H9 (cell line): ENCODE results near the gene ANKS3. TPM values are rescaled to one million over a fixed set of nuclear protein-coding genes. Genes with fewer than 3 reads are reported as not detected.

Experiments
- DNase-seq: peaks from one replicate; pipeline ENCODE4 v3.0.0-alpha.2; 2017
- H2AFZ ChIP-seq: one replicate; pipeline ENCODE4 v1.6.1; 2013; ENCODE audit warnings: mild to moderate bottlenecking, low read length, control low read depth, moderate library complexity
- H2AK5ac ChIP-seq: 2 replicates; pipeline ENCODE4 v1.6.1; 2013; ENCODE audit warnings: low read length, control low read depth, mixed read lengths; ENCODE audit not compliant: insufficient read length
- H2BK120ac ChIP-seq: one replicate; pipeline ENCODE4 v1.6.1; 2013; ENCODE audit warnings: low read depth, mild to moderate bottlenecking, low read length, control low read depth, inconsistent platforms; ENCODE audit not compliant: poor library complexity, severe bottlenecking
- H2BK12ac ChIP-seq: 2 replicates; pipeline ENCODE4 v1.6.1; 2013; ENCODE audit warnings: low read length, control low read depth, mixed read lengths, low read depth; ENCODE audit not compliant: insufficient read length
- H2BK15ac ChIP-seq: 2 replicates; pipeline ENCODE4 v1.6.1; 2013; ENCODE audit warnings: low read depth, low read length, control low read depth
- H2BK20ac ChIP-seq: one replicate; pipeline ENCODE4 v1.6.1; 2013; ENCODE audit warnings: low read depth, mild to moderate bottlenecking, low read length, control low read depth, inconsistent platforms; ENCODE audit not compliant: poor library complexity, severe bottlenecking
- H2BK5ac ChIP-seq: 2 replicates; pipeline ENCODE4 v1.6.1; 2013; ENCODE audit warnings: low read length, control low read depth, mixed read lengths; ENCODE audit not compliant: insufficient read length
- H3K14ac ChIP-seq: 2 replicates; pipeline ENCODE4 v1.6.1; 2013; ENCODE audit warnings: low read length, control low read depth; ENCODE audit not compliant: insufficient read depth
- H3K18ac ChIP-seq: 2 replicates; pipeline ENCODE4 v1.6.1; 2013; ENCODE audit warnings: low read depth, mild to moderate bottlenecking, mixed read lengths, low read length, control low read depth; ENCODE audit not compliant: insufficient read length
- H3K23ac ChIP-seq: 2 replicates; pipeline ENCODE4 v1.6.1; 2013; ENCODE audit warnings: low read length, control low read depth, mixed read lengths, low read depth; ENCODE audit not compliant: insufficient read length
- H3K23me2 ChIP-seq: 2 replicates; pipeline ENCODE4 v1.6.1; 2013; ENCODE audit warnings: low read depth, mild to moderate bottlenecking, mixed read lengths, low read length, control low read depth; ENCODE audit not compliant: insufficient read length, poor library complexity, severe bottlenecking
- H3K27ac ChIP-seq: 2 replicates; pipeline ENCODE4 v1.5.1; 2013; ENCODE audit warnings: low read length, control low read depth, mixed read lengths, low read depth; ENCODE audit not compliant: insufficient read length
- H3K27me3 ChIP-seq: 2 replicates; pipeline ENCODE4 v1.6.1; 2013; ENCODE audit warnings: low read length, control low read depth, inconsistent platforms; ENCODE audit not compliant: insufficient read depth
- H3K4ac ChIP-seq: 2 replicates; pipeline ENCODE4 v1.6.1; 2013; ENCODE audit warnings: low read depth, mild to moderate bottlenecking, control low read depth, inconsistent platforms, low read length, moderate library complexity
- H3K4me1 ChIP-seq: 2 replicates; pipeline ENCODE4 v1.6.1; 2013; ENCODE audit warnings: low read length, control low read depth, inconsistent platforms; ENCODE audit not compliant: insufficient read depth
- H3K4me2 ChIP-seq: 2 replicates; pipeline ENCODE4 v1.6.1; 2013; ENCODE audit warnings: low read length, control low read depth, mixed read lengths; ENCODE audit not compliant: insufficient read length, insufficient read depth
- H3K56ac ChIP-seq: 2 replicates; pipeline ENCODE4 v1.6.1; 2013; ENCODE audit warnings: low read depth, mild to moderate bottlenecking, mixed read lengths, low read length, control low read depth; ENCODE audit not compliant: insufficient read length
- H3K79me1 ChIP-seq: 2 replicates; pipeline ENCODE4 v1.6.1; 2013; ENCODE audit warnings: low read depth, mild to moderate bottlenecking, moderate library complexity, low read length, control low read depth, inconsistent platforms; ENCODE audit not compliant: insufficient read depth, poor library complexity, severe bottlenecking
- H3K79me2 ChIP-seq: 2 replicates; pipeline ENCODE4 v1.6.1; 2013; ENCODE audit warnings: low read length, control low read depth, inconsistent platforms; ENCODE audit not compliant: insufficient read depth
- H3K9ac ChIP-seq: 2 replicates; pipeline ENCODE4 v1.6.1; 2013; ENCODE audit warnings: low read length, control low read depth, mixed read lengths; ENCODE audit not compliant: insufficient read length; ENCODE audit errors: extremely low read depth
- H3K9me3 ChIP-seq: one replicate; pipeline ENCODE4 v1.6.1; 2013; ENCODE audit warnings: low read depth, low read length, inconsistent platforms; ENCODE audit not compliant: control insufficient read depth
- H3T11ph ChIP-seq: one replicate; pipeline ENCODE4 v1.6.1; 2013; ENCODE audit warnings: mild to moderate bottlenecking, low read length, control low read depth, inconsistent platforms
- H4K20me1 ChIP-seq: one replicate; pipeline ENCODE4 v1.6.1; 2013; ENCODE audit not compliant: control insufficient read depth, insufficient read length, insufficient read depth
- H4K5ac ChIP-seq: 2 replicates; pipeline ENCODE4 v1.6.1; 2013; ENCODE audit warnings: low read depth, mild to moderate bottlenecking, mixed read lengths, low read length, control low read depth; ENCODE audit not compliant: insufficient read length
- H4K8ac ChIP-seq: replicated peaks from 2 replicates; pipeline ENCODE4 v1.6.1; 2013; ENCODE audit warnings: low read length, control low read depth, mixed read lengths, low read depth; ENCODE audit not compliant: insufficient read length
- H4K91ac ChIP-seq: 2 replicates; pipeline ENCODE4 v1.6.1; 2013; ENCODE audit warnings: low read depth, mild to moderate bottlenecking, moderate library complexity, mixed read lengths, low read length, control low read depth; ENCODE audit not compliant: insufficient read length
- H3K27ac Mint-ChIP-seq, 3 experiments: 2 replicates in 2 of 3; 3 replicates in 1 of 3; pipeline ENCODE4 v1.8.0; 2020 to 2021; ENCODE audit warnings: mixed read lengths in 3 of 3, mild to moderate bottlenecking in 1 of 3, moderate library complexity in 1 of 3
- H3K27me3 Mint-ChIP-seq: 2 replicates; pipeline ENCODE4 v1.8.0; 2021; ENCODE audit warnings: low read depth, mild to moderate bottlenecking, moderate library complexity, mixed read lengths
- H3K36me3 Mint-ChIP-seq, 3 experiments: 2 replicates in 2 of 3; 3 replicates in 1 of 3; pipeline ENCODE4 v1.8.0; 2020 to 2021; ENCODE audit warnings: low read depth in 3 of 3, mixed read lengths in 3 of 3; ENCODE audit not compliant: insufficient read depth in 1 of 3
- H3K4me1 Mint-ChIP-seq, 2 experiments: 2 replicates each; pipeline ENCODE4 v1.8.0; 2020; ENCODE audit warnings: mixed read lengths in 2 of 2
- H3K4me3 Mint-ChIP-seq, 2 experiments: 2 replicates in 1 of 2; 3 replicates in 1 of 2; pipeline ENCODE4 v1.8.0; 2020 to 2021; ENCODE audit warnings: mild to moderate bottlenecking in 2 of 2, mixed read lengths in 2 of 2, moderate library complexity in 1 of 2
- H3K9me3 Mint-ChIP-seq, 2 experiments: 2 replicates in 1 of 2; 3 replicates in 1 of 2; pipeline ENCODE4 v1.8.0; 2020; ENCODE audit warnings: mild to moderate bottlenecking in 2 of 2, mixed read lengths in 2 of 2, moderate library complexity in 1 of 2
- WGBS: extraction: QIAGEN DNeasy Blood & Tissue Kit; methylation state at CpG from one replicate; pipeline ENCODE4 v1.1.7; 2013; ENCODE audit warnings: missing lambda C conversion rate, low lambda C conversion rate, mixed read lengths; ENCODE audit not compliant: insufficient read length; ENCODE audit errors: extremely low coverage; 5-methylcytosine and 5-hydroxymethylcytosine counted together
- total RNA-seq: library from RNA; stranded (reverse); gene quantifications from 2 replicates; pipeline ENCODE4 v1.2.1, GENCODE V29; 2021
- TF ChIP-seq, protein P1 (sequence below): fragments of 200-600 bp; sonication (generic); conservative IDR thresholded peaks from 3 replicates; pipeline ENCODE4 v1.8.0; 2021; ENCODE audit warnings: antibody characterized with exemption, mild to moderate bottlenecking

Gene ANKS3
- total RNA-seq, 1 experiment from 2014 or later = 32.0 TPM

GRCh38 chr16:4728676-4729075 lies 5.4 kb downstream of the ANKS3 start:
- Histone ChIP-seq H2BK12ac (no peak overlapping the region), H3K14ac (no peak overlapping the region), H3T11ph (no peak overlapping the region), H2BK15ac (no peak overlapping the region), H4K91ac (no peak overlapping the region), H3K79me2 (peaks cover 4% of the 10 kb centered on the region; the same call in 1 of the 2 replicates), H2BK20ac (no peak overlapping the region), H3K23me2 (no peaks in the 10 kb centered on the region), H3K4me1 (no peaks in the 10 kb centered on the region), H4K8ac (no peak overlapping the region), H2BK5ac (no peak overlapping the region), H3K4me2 (no peak overlapping the region), H2AK5ac (no peak overlapping the region), H4K5ac (no peak overlapping the region), H3K9me3 (no peaks in the 10 kb centered on the region), H3K79me1 (peaks cover 6% of the 10 kb centered on the region), H3K56ac (no peak overlapping the region), H3K9ac (no peak overlapping the region), H2BK120ac (no peak overlapping the region), H3K27ac (no peak overlapping the region), H3K4ac (no peak overlapping the region), H3K18ac (no peak overlapping the region), H3K27me3 (no peaks in the 10 kb centered on the region), H4K20me1 (no peaks in the 10 kb centered on the region), H2AFZ (no peak overlapping the region), H3K23ac (no peak overlapping the region)
- Mint-ChIP-seq H3K27me3 (no peaks in the 10 kb centered on the region), H3K36me3 (peaks cover 3 to 52% (median 38%) of the 10 kb centered on the region in 3 experiments; a peak in 6 of 7 replicates), H3K27ac (peak overlapping the region; percentile 8 to 63 (median 36); a peak in 6 of 7 replicates), H3K4me1 (peaks cover 4 to 6% of the 10 kb centered on the region in 2 experiments; a peak in 3 of 4 replicates), H3K9me3 (no peaks in the 10 kb centered on the region; a peak in 1 of 5 replicates), H3K4me3 (no peak overlapping the region)
- no CpG with 5 or more reads among the region's 8 CpGs for WGBS
- TF ChIP-seq, protein P1, sequence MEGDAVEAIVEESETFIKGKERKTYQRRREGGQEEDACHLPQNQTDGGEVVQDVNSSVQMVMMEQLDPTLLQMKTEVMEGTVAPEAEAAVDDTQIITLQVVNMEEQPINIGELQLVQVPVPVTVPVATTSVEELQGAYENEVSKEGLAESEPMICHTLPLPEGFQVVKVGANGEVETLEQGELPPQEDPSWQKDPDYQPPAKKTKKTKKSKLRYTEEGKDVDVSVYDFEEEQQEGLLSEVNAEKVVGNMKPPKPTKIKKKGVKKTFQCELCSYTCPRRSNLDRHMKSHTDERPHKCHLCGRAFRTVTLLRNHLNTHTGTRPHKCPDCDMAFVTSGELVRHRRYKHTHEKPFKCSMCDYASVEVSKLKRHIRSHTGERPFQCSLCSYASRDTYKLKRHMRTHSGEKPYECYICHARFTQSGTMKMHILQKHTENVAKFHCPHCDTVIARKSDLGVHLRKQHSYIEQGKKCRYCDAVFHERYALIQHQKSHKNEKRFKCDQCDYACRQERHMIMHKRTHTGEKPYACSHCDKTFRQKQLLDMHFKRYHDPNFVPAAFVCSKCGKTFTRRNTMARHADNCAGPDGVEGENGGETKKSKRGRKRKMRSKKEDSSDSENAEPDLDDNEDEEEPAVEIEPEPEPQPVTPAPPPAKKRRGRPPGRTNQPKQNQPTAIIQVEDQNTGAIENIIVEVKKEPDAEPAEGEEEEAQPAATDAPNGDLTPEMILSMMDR = no peak
- DNase-seq = no peak
